Right lobe of liver (tissue), 4 donors: ENCODE results near the gene SLC25A26.

Experiments
- CTCF ChIP-seq, 4 donors: fragments of 200-600 bp in 3 of 4; fragments of 450-650 bp in 1 of 4; IDR thresholded peaks; one replicate each; pipeline versions ENCODE4 v1.5.1 to v1.8.0; 2016 to 2022; ENCODE audit warnings: antibody characterized with exemption in 4 of 4, mild to moderate bottlenecking in 2 of 4
- POLR2A ChIP-seq: fragments of 450-650 bp; IDR thresholded peaks from one replicate; pipeline ENCODE4 v1.6.1; 2017; ENCODE audit warnings: antibody characterized with exemption, mild to moderate bottlenecking
- donor health status: DM: no; HTN: no; CAD: no.
- donor health status: DM: no; HTN: no; CAD: no.
- donor health status: DM: no; HTN: yes; CAD: no.

DNA sequence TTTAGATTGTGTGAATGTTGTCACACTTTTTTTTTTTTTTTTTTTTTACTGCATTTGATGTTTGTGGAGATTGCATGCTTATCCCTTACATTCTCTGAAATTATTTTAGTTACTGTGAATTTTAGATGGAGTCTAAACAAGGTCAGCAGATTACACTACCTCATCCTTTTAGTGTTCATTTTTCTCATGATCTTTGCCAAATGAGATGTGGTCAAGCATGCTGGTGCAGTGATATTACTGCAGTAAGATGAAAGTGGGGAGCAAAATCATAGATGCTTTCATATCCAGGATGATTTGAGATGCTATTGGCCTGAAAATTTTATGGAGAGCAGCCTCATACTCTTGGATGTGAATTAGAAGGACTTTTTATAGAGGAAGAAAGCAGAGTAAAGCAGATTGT, 45.8 kb downstream of the SLC25A26 start:
- TF ChIP-seq POLR2A (no peak), CTCF (IDR thresholded peaks at IDR 0.05) (no peak)
